HepG2 (cell line): ENCODE data around the gene PEX19. TPM values are rescaled to one million over a fixed set of nuclear protein-coding genes. Genes with fewer than 3 reads are reported as not detected.

ENCODE experiments used
- ATAC-seq: fragments of 200-7000 bp; cut with Tn5 transposase; 3 replicates; pipeline ENCODE4 v1.9.1; 2020; ENCODE audit warnings: mild to moderate bottlenecking, moderate library complexity
- BruUV-seq: library from RNA; stranded (reverse); fragments of 400-500 nt; replicated peaks from 2 replicates; lab custom pipeline; 2021; lab: Mats Ljungman, UMichigan
- CTCF ChIA-PET: fragments of 300-600 bp; formaldehyde crosslinking; extraction: SDS; loops from one replicate; lab custom pipeline; 2021; ENCODE audit warnings: low total read pairs, inconsistent platforms, low intra/inter-chr PET ratio; lab: Yijun Ruan, JAX
- POLR2A ChIA-PET: fragments of 350-600 bp; sonication (Branson Sonifier 250); formaldehyde crosslinking; loops from one replicate; lab custom pipeline; 2020; ENCODE audit warnings: antibody characterized with exemption, inconsistent platforms; lab: Yijun Ruan, JAX
- DNase-seq: peaks from one replicate; pipeline ENCODE4 v3.0.0-alpha.2; 2015; ENCODE audit warnings: low spot score
- FAIRE-seq: peaks from 3 replicates; lab custom pipeline; 2011; peaks lifted over from hg19 to GRCh38; lab: Jason Lieb, UNC
- H2AFZ ChIP-seq: one replicate; pipeline ENCODE4 v1.6.1; 2011; ENCODE audit warnings: low read length, inconsistent platforms
- H3K27ac ChIP-seq: fragments of 300-600 bp; 3 replicates; pipeline ENCODE4 v1.8.0; 2011; ENCODE audit warnings: mixed run types, mild to moderate bottlenecking, mixed read lengths, low read length, inconsistent platforms; ENCODE audit not compliant: insufficient read depth; ENCODE audit errors: extremely low read length
- H3K27me3 ChIP-seq, 2 experiments: fragments of 200-600 bp in 1 of 2; 2 replicates in 1 of 2; 3 replicates in 1 of 2; pipeline versions ENCODE4 v1.6.0 to v1.8.0; 2011; ENCODE audit warnings: low read length in 2 of 2, mild to moderate bottlenecking in 2 of 2, moderate library complexity in 2 of 2, inconsistent platforms in 1 of 2; ENCODE audit not compliant: insufficient read depth in 2 of 2, control insufficient read depth in 1 of 2
- H3K36me3 ChIP-seq, 2 experiments: fragments of 200-600 bp in 1 of 2; replicated peaks in 1 of 2; 2 replicates in 1 of 2; 3 replicates in 1 of 2; pipeline versions ENCODE4 v1.5.1 to v1.8.0; 2011; ENCODE audit warnings: low read length in 2 of 2, inconsistent platforms in 1 of 2; ENCODE audit not compliant: insufficient read depth in 2 of 2, control insufficient read depth in 1 of 2
- H3K4me1 ChIP-seq: 2 replicates; pipeline ENCODE4 v1.5.1; 2012; ENCODE audit warnings: low read length, inconsistent platforms; ENCODE audit not compliant: insufficient read depth
- H3K4me2 ChIP-seq: 2 replicates; pipeline ENCODE4 v1.6.0; 2011; ENCODE audit warnings: low read depth, low read length, inconsistent platforms
- H3K4me3 ChIP-seq, 3 experiments: fragments of 200-600 bp in 1 of 3; sonication (generic), shearing (Covaris generic) in 1 of 3; replicated peaks in 1 of 3; 2 replicates each; pipeline ENCODE4 v1.5.1; 2011 to 2016; ENCODE audit warnings: low read length in 3 of 3, inconsistent platforms in 2 of 3, low read depth in 2 of 3, mild to moderate bottlenecking in 2 of 3, control low read depth in 1 of 3, mixed read lengths in 1 of 3; ENCODE audit not compliant: insufficient read depth in 1 of 3
- H3K79me2 ChIP-seq: one replicate; pipeline ENCODE4 v1.6.1; 2011; ENCODE audit warnings: low read length, inconsistent platforms; ENCODE audit not compliant: insufficient read depth
- H3K9ac ChIP-seq: 2 replicates; pipeline ENCODE4 v1.6.0; 2011; ENCODE audit warnings: mild to moderate bottlenecking, low read depth, low read length, inconsistent platforms; ENCODE audit not compliant: insufficient read depth
- H3K9me3 ChIP-seq: 2 replicates; pipeline ENCODE4 v1.5.1; 2012; ENCODE audit warnings: mild to moderate bottlenecking, low read length
- H4K20me1 ChIP-seq: 2 replicates; pipeline ENCODE4 v1.6.0; 2011; ENCODE audit warnings: inconsistent platforms, mild to moderate bottlenecking, low read length, moderate library complexity; ENCODE audit not compliant: insufficient read depth
- AFF4 ChIP-seq: sonication (generic); formaldehyde crosslinking; IDR thresholded peaks from 2 replicates; pipeline ENCODE4 v1.4.0; 2020; ENCODE audit warnings: missing genetic modification reagents
- BATF2 ChIP-seq: sonication (generic); formaldehyde crosslinking; IDR thresholded peaks from 2 replicates; pipeline ENCODE4 v1.8.0; 2022; ENCODE audit warnings: mild to moderate bottlenecking, missing genetic modification reagents, moderate library complexity
- DMAP1 ChIP-seq: IDR thresholded peaks from 2 replicates; pipeline ENCODE4 v1.6.1; 2016
- FOSL1 ChIP-seq: sonication (generic); formaldehyde crosslinking; IDR thresholded peaks from 2 replicates; pipeline ENCODE4 v1.9.0; 2021; ENCODE audit warnings: missing genetic modification reagents, borderline replicate concordance
- MED1 ChIP-seq: sonication (generic); formaldehyde crosslinking; IDR thresholded peaks from 2 replicates; pipeline ENCODE4 v1.4.0; 2020; ENCODE audit warnings: missing genetic modification reagents
- NFATC3 ChIP-seq: sonication (generic); formaldehyde crosslinking; IDR thresholded peaks from 2 replicates; pipeline ENCODE4 v1.5.1; 2020; ENCODE audit warnings: mild to moderate bottlenecking, missing genetic modification reagents
- PRPF4 ChIP-seq: fragments of 200-400 bp; formaldehyde crosslinking; IDR thresholded peaks from 2 replicates; pipeline ENCODE4 v1.6.1; 2016; ENCODE audit warnings: low read length, low read depth; ENCODE audit not compliant: poor library complexity, severe bottlenecking
- SRSF1 ChIP-seq: fragments of 200-400 bp; formaldehyde crosslinking; optimal IDR thresholded peaks from 2 replicates; pipeline ENCODE3; 2017; ENCODE audit warnings: mild to moderate bottlenecking, low read depth, low read length, moderate library complexity
- TCF7L2 ChIP-seq: IDR thresholded peaks from 2 replicates; pipeline ENCODE4 v1.6.1; 2011; ENCODE audit warnings: mild to moderate bottlenecking, low read depth, low read length, moderate library complexity
- ZC3H4 ChIP-seq: sonication (generic); formaldehyde crosslinking; IDR thresholded peaks from 2 replicates; pipeline ENCODE4 v1.4.0; 2020; ENCODE audit warnings: missing genetic modification reagents, borderline replicate concordance
- ZNF556 ChIP-seq: sonication (generic); formaldehyde crosslinking; IDR thresholded peaks from 2 replicates; pipeline ENCODE4 v1.4.0; 2020; ENCODE audit warnings: mild to moderate bottlenecking, missing genetic modification reagents, borderline replicate concordance
- WGBS: methylation state at CpG from one replicate; pipeline ENCODE4 v1.1.6; 2017; ENCODE audit warnings: low lambda C conversion rate; 5-methylcytosine and 5-hydroxymethylcytosine counted together
- in situ Hi-C: cut with HindIII; loops from 2 replicates; pipeline ENCODE4 v1.10.0; 2017; ENCODE audit warnings: low pct_unique_long_range_greater_than_20kb; ENCODE audit not compliant: extremely low pct_ligation_motif_present
- intact Hi-C: fragments of 100-400 bp; cut with micrococcal nuclease; formaldehyde crosslinking; loops from one replicate; pipeline ENCODE4 v1.10.0; 2022; ENCODE audit not compliant: unreplicated experiment
- polyA plus RNA-seq, 8 experiments: library from polyadenylated mRNA; depleted of rRNA in 3 of 8; stranded (reverse) in 7 of 8; unstranded in 1 of 8; fragments of >200 nt; fragmentation: Illumina TruSeq in 4 of 8; extraction: Trizol in 4 of 8; gene quantifications; 2 replicates each; pipeline versions ENCODE4 v1.2.1 to v1.2.3, GENCODE V29; 2011 to 2016; ENCODE audit warnings: low read depth in 4 of 8, missing spikeins in 1 of 8, mixed read lengths in 1 of 8; ENCODE audit not compliant: insufficient read depth in 1 of 8
- total RNA-seq, 5 experiments: library from RNA; depleted of rRNA; stranded (reverse); fragments of >200 nt; fragmentation: Illumina TruSeq; extraction: Trizol; gene quantifications; 2 replicates each; pipeline ENCODE4 v1.2.3, GENCODE V29; 2016; ENCODE audit warnings: low read depth in 1 of 5

The PEX19 gene
- total and polyA plus RNA-seq, 2 of the 13 experiments (the other 11 are each of a cell fraction or from before 2014, with no cell fraction given) = 47.0 to 51.8 TPM

DNA sequence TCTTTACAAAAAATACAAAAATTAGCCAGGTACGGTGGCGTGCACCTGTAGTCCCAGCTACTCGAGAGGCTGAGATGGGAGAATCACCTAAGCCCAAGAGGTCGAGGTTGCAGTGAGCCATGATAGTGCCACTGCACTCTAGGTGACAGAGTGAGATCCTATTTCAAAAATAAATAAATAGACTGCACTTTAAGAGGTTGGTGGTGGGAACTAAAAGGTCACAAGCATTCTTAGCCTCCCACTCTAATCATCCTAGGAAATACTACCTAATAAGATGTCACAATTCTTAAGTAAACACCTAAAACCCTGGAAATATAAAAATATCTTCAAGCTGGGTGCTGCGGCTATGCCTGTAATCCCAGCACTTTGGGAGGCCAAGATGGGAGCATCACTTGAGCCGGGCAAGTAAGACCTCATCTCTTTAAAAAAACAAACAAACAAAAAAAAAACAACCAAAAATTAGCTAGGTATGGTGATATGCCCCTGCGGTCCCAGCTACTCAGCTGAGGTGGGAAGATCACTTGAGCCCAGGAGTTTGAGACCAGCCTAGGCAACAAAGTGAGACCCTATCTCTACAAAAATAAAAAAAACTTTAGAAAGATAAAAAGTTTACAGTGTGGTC is 26.6 kb downstream of the PEX19 start:
- Histone ChIP-seq H3K4me3 (no peak overlapping the region), H3K79me2 (peaks cover 54% of the 10 kb centered on the region), H3K4me1 (peaks cover 51% of the 10 kb centered on the region), H3K27me3 (no peaks in the 10 kb centered on the region; a peak in 1 of 5 replicates), H3K36me3 (no peaks in the 10 kb centered on the region; a peak in 3 of 5 replicates), H3K4me2 (no peak overlapping the region), H3K27ac (no peak overlapping the region), H2AFZ (no peak overlapping the region), H3K9me3 (no peaks in the 10 kb centered on the region), H3K9ac (no peak overlapping the region), H4K20me1 (0 out of 2 replicates have a peak, but pooled peaks cover 8% of the 10 kb centered on the region)
- CTCF ChIA-PET = no interaction called here
- TF ChIP-seq AFF4 (CRISPR knock-in tag) = no peak
- TF ChIP-seq FOSL1 (CRISPR knock-in tag) = no peak
- no peak for TF ChIP-seq SRSF1
- no peak for TF ChIP-seq BATF2 (CRISPR knock-in tag)
- TF ChIP-seq ZC3H4 = no peak
- no peak for TF ChIP-seq NFATC3 (CRISPR knock-in tag)
- no peak for TF ChIP-seq PRPF4
- TF ChIP-seq DMAP1 (CRISPR knock-in tag) = no peak
- no peak for TF ChIP-seq TCF7L2
- no peak for TF ChIP-seq MED1 (CRISPR knock-in tag)
- TF ChIP-seq ZNF556 (CRISPR knock-in tag) = no peak
- WGBS = 96% methylated on average over 7 of the region's 7 CpGs
- FAIRE-seq (no peak), ATAC-seq (no peak), DNase-seq (no peak)
- intact Hi-C loops (no loop called here), in situ Hi-C loops (no loop called here)
- BruUV-seq = no TSS peak
- POLR2A ChIA-PET = no interaction called here
